Sigmoid colon (tissue), 7 donors: ENCODE measurements around the gene RTBDN. TPM values are rescaled to one million over a fixed set of nuclear protein-coding genes. Genes with fewer than 3 reads are reported as not detected.

Experiments used
- DNase-seq: peaks from one replicate; pipeline ENCODE4 v3.0.0-alpha.2; 2019
- H3K27ac ChIP-seq, 4 donors: fragments of 200-600 bp; sonication (generic); one replicate each; pipeline ENCODE4 v1.5.1; 2016 to 2019; ENCODE audit warnings: mild to moderate bottlenecking in 1 of 4
- H3K27me3 ChIP-seq, 3 donors: fragments of 200-600 bp; sonication (generic); one replicate each; pipeline ENCODE4 v1.5.1; 2019; ENCODE audit warnings: mild to moderate bottlenecking in 1 of 3
- H3K36me3 ChIP-seq, 4 donors: fragments of 200-600 bp; sonication (generic); one replicate each; pipeline ENCODE4 v1.5.1; 2016 to 2019
- H3K4me1 ChIP-seq, 4 donors: fragments of 200-600 bp; sonication (generic); one replicate each; pipeline ENCODE4 v1.5.1; 2017 to 2019
- H3K4me3 ChIP-seq, 4 donors: fragments of 200-600 bp; sonication (generic); one replicate each; pipeline ENCODE4 v1.5.1; 2017 to 2019; ENCODE audit warnings: mild to moderate bottlenecking in 2 of 4, moderate library complexity in 1 of 4
- H3K9me3 ChIP-seq, 4 donors: fragments of 200-600 bp in 3 of 4; sonication (generic) in 3 of 4; one replicate each; pipeline versions ENCODE4 v1.5.1 to v1.6.1; 2013 to 2019
- CTCF ChIP-seq, 4 experiments: fragments of 450-650 bp in 3 of 4; fragments of 200-600 bp in 1 of 4; IDR thresholded peaks; one replicate each; pipeline ENCODE4 v1.5.1; 2016 to 2019; ENCODE audit warnings: antibody characterized with exemption in 4 of 4, mild to moderate bottlenecking in 3 of 4, moderate library complexity in 2 of 4
- EP300 ChIP-seq, 4 donors: sonication (generic); formaldehyde crosslinking; IDR thresholded peaks; one replicate each; pipeline ENCODE4 v1.6.1; 2017; ENCODE audit warnings: antibody characterized with exemption in 4 of 4
- POLR2A ChIP-seq, 2 donors: fragments of 450-650 bp; IDR thresholded peaks; one replicate each; pipeline ENCODE4 v1.6.1; 2016; ENCODE audit warnings: antibody characterized with exemption in 2 of 2, mild to moderate bottlenecking in 2 of 2, moderate library complexity in 2 of 2
- POLR2AphosphoS5 ChIP-seq, 4 donors: sonication (generic); formaldehyde crosslinking; IDR thresholded peaks; one replicate each; pipeline ENCODE4 v1.6.1; 2017; ENCODE audit warnings: antibody characterized with exemption in 4 of 4
- WGBS, 2 donors: extraction: QIAGEN DNeasy Blood & Tissue Kit; methylation state at CpG; one replicate each; pipeline ENCODE4 v1.1.7; 2013; 5-methylcytosine and 5-hydroxymethylcytosine counted together
- intact Hi-C: fragments of 100-400 bp; cut with DNase I; formaldehyde crosslinking; loops from one replicate; pipeline ENCODE4 v1.15.1; 2023
- polyA plus RNA-seq, 3 donors: library from polyadenylated mRNA; stranded (reverse); fragments of 200-250 nt; gene quantifications; one replicate each; pipeline ENCODE4 v1.2.3, GENCODE V29; 2013
- total RNA-seq, 4 donors: library from RNA; depleted of rRNA; stranded (reverse); fragments of >200 nt; gene quantifications; one replicate each; pipeline ENCODE4 v1.1.0, GENCODE V29; 2016
- donor health status: healthy with polysubstance abuse.
- donor health status: Bipolar disorder and iron deficiency.
- donor health status: healthy.

The RTBDN gene
- total and polyA plus RNA-seq, 7 donors: 0.82 to 1.8 (median 0.83) TPM; not detected in 4

DNA sequence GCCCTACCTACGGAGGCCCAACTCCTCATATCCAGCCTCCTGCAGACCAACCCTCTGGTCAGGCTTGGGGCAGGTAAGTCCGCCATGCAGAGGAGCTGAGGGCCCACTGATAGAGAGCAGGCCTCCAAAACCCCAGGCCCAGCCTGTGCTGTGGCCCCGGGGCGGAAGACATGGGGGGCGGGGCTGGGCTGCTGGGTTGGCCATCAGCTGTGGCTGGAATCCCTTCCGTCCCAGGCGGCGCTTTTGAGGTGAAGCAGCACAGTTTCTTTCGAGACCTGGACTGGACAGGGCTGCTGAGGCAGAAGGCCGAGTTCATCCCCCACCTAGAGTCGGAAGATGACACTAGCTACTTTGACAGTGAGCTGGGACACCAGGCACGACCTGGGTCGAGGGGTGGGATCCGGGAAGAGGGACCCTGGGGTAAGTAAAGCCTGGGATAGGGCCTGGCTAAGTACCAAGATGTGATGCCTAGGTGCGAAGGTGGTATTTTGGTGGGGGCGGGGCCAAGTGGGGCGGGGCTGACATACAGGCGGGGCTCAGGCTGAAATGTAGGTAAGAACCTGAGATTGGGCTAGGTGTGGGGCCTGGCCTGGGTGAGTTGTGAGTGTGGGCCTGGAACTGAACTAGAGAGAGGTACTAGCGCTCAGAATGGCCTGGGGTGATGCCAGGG lies 31.5 kb upstream of the RTBDN start:
- Histone ChIP-seq H3K27me3 (peaks cover 0 to 13% (median 11%) of the 10 kb centered on the region in 3 donors), H3K4me3 (no peak overlapping the region), H3K4me1 (peaks cover 0 to 12% (median 9%) of the 10 kb centered on the region in 4 donors), H3K36me3 (no peaks in the 10 kb centered on the region), H3K27ac (no peak overlapping the region), H3K9me3 (no peaks in the 10 kb centered on the region)
- WGBS, 2 donors: 83 to 88% methylated on average over 19 of the region's 19 CpGs
- no peak for DNase-seq
- TF ChIP-seq EP300 (IDR thresholded peaks at IDR 0.05): no peak
- no peak for TF ChIP-seq POLR2AphosphoS5 (IDR thresholded peaks at IDR 0.05)
- no peak for TF ChIP-seq POLR2A (IDR thresholded peaks at IDR 0.05)
- TF ChIP-seq CTCF (IDR thresholded peaks at IDR 0.05): no peak
- intact Hi-C loops: no loop called here

DNA sequence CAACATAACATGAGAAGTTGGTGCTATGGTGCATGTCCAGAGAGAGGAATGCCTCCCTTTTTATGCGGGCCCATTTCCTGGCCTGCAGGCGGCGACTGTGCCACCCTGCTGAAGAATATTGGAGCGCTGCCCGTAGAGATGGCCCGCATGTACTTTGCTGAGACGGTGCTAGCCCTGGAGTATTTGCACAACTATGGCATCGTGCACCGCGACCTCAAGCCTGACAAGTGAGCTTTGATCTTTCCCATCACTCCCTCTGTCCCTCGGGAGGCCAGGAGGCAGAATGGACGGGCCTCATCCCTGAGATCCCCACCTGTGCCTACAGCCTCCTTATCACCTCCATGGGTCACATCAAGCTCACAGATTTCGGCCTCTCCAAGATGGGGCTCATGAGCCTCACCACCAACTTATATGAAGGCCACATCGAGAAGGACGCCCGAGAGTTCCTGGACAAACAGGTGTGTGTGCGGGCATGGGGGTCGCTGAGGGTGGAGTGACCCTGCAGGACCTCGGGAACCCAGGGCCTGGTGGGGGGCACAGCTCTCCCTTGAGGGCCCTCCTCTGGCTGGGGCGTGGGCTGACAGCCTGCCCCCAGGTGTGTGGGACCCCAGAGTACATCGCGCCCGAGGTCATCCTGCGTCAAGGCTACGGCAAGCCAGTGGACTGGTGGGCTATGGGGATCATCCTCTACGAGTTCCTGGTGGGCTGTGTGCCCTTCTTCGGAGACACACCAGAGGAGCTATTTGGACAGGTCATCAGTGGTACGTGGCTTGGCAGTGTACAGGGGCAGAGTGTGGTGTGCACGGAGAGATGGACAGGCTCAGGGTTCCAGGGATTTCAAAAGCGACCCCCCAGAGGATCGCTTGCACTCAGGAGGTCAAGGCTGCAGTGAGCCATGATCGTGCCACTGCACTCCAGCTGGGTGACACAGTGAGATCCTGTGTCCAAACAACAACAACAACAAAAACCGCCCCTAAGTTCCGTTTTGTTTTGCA lies 30.6 kb upstream of the RTBDN start:
- no peak overlapping the region for H3K27ac ChIP-seq
- intact Hi-C loops: no loop called here
- no peaks in the 10 kb centered on the region for H3K36me3 ChIP-seq
- H3K27me3 ChIP-seq: peaks cover 0 to 13% (median 11%) of the 10 kb centered on the region in 3 donors
- peaks cover 0 to 12% (median 9%) of the 10 kb centered on the region in 4 donors for H3K4me1 ChIP-seq
- no peak overlapping the region for H3K4me3 ChIP-seq
- 68 to 90% methylated on average over 34 of the region's 34 CpGs for WGBS, 2 donors
- H3K9me3 ChIP-seq: no peaks in the 10 kb centered on the region
- TF ChIP-seq POLR2A (IDR thresholded peaks at IDR 0.05) (no peak), CTCF (IDR thresholded peaks at IDR 0.05) (no peak), EP300 (IDR thresholded peaks at IDR 0.05) (no peak), POLR2AphosphoS5 (IDR thresholded peaks at IDR 0.05) (no peak)
- no peak for DNase-seq

GRCh38 chr19:12864143-12864542 lies 29.8 kb upstream of the RTBDN start:
- Histone ChIP-seq H3K27me3 (peaks cover 0 to 13% (median 11%) of the 10 kb centered on the region in 3 donors), H3K4me3 (no peak overlapping the region), H3K27ac (no peak overlapping the region), H3K36me3 (no peaks in the 10 kb centered on the region), H3K4me1 (peaks cover 0 to 12% (median 9%) of the 10 kb centered on the region in 4 donors), H3K9me3 (no peaks in the 10 kb centered on the region)
- 87% methylated on average over 4 of the region's 4 CpGs for WGBS, 2 donors
- TF ChIP-seq POLR2AphosphoS5 (IDR thresholded peaks at IDR 0.05) (no peak), EP300 (IDR thresholded peaks at IDR 0.05) (no peak), POLR2A (IDR thresholded peaks at IDR 0.05) (no peak)
- intact Hi-C loops: no loop called here
- no peak for DNase-seq

DNA sequence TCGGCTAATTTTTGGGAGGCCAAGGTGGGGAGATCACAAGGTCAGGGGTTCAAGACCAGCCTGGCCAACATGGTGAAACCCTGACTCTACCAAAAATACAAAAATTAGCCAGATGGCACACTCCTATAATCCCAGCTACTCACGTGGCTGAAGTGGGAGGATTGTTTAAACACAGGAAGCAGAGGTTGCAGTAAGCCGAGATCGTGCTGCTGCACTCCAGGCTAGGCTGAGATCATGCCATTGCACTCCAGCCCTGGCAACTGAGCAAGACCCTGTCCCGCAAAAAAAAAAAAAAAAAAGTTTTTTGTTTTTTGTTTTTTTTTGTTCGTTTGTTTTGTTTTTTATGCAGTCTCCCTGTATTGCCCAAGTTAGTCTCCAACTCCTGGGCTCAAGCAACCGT lies 25.2 kb upstream of the RTBDN start:
- Histone ChIP-seq H3K4me3 (no peak overlapping the region), H3K36me3 (no peaks in the 10 kb centered on the region), H3K27me3 (no peaks in the 10 kb centered on the region), H3K27ac (no peak overlapping the region), H3K4me1 (no peaks in the 10 kb centered on the region), H3K9me3 (no peaks in the 10 kb centered on the region)
- DNase-seq: no peak
- TF ChIP-seq POLR2AphosphoS5 (IDR thresholded peaks at IDR 0.05) (no peak), POLR2A (IDR thresholded peaks at IDR 0.05) (no peak), CTCF (IDR thresholded peaks at IDR 0.05) (no peak), EP300 (IDR thresholded peaks at IDR 0.05) (no peak)
- 47 to 63% methylated on average over 7 of the region's 7 CpGs for WGBS, 2 donors
- intact Hi-C loops: no loop called here
